Measurements from ENCODE around the gene VSIG10L2. TPM values are rescaled to one million over a fixed set of nuclear protein-coding genes. Genes with fewer than 3 reads are reported as not detected.

The VSIG10L2 gene
- total RNA-seq, 2 donors from 2014 or later: not detected

DNA sequence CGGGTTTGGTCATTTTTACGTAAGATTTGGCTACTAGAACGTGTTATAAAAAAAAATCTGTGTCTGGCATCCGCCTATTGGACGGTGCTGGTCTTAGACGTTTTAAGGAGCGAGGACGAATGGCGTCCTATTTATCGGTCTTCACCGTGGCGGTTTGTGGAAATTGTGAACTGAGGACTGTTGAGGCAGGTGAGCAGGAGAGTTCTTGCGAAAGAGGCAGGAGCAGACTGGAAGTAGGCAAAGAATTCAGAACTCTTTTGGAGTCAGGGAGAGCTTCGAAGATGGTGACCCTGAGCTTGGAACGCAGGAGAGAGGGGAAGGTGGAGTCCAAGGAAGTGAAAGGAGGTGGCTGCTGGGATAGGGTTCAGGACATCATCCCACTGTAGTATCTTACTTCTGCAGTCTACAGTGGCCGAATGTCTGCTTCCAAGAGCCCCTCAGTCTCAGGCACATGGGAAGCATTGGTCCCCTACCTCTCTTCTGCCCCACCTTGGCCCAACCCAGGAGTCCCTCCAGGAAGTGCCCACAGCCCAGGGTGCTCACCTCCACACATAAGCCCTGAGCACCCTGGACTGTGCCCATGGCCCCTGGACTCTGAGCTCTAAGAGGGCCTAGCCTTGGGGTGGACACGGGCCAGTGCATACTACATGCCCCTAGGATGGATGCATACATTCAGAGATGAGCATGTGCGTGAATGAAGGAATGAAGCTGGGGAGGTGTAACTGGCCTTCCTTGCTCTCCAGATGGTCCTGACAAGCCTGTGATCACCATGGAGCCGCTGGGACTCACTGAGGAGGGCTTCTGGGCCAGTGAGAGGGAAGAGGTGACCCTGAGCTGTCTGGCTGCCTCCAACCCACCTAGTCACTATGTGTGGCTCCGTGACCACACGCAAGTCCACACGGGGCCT, 3.7 kb downstream of the VSIG10L2 start:
- no peaks in the 10 kb centered on the region for H3K9me3 ChIP-seq
- intact Hi-C loops (cut with DNase I): no loop called here
- H3K4me1 ChIP-seq: peaks cover 26% of the 10 kb centered on the region
- no peaks in the 10 kb centered on the region for H3K27me3 ChIP-seq
- no peak for ATAC-seq
- no peak for DNase-seq
- H3K4me3 ChIP-seq: no peak overlapping the region
- WGBS, 2 donors: 83 to 84% methylated on average over 19 to 22 of the region's 22 CpGs
- no peak for TF ChIP-seq POLR2A (IDR thresholded peaks at IDR 0.05)
- TF ChIP-seq CTCF (IDR thresholded peaks at IDR 0.05): no peak
- H3K36me3 ChIP-seq (replicated peaks in 1 of 2; ENCODE audit: insufficient read depth in 1 of 2, low read depth in 2 of 2): no peaks in the 10 kb centered on the region
- H3K27ac ChIP-seq: no peak overlapping the region

DNA sequence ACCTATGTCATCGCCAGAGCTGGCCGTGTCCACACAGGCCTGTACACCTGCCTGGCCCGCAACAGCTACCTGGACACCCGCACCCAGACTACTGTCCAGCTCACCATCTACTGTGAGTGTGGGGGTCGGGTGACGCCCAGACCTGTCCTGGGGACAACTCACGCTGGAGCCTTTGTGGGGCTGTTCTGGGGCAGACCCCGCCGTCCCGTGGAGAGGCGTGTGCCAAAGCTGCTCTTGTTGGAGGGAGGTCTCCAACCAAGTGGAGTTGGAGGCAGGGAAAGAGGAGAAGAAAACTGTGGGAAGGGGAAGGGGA, 4.3 kb downstream of the VSIG10L2 start:
- ATAC-seq: no peak
- no peak overlapping the region for H3K4me3 ChIP-seq
- intact Hi-C loops (cut with DNase I): no loop called here
- no peak for DNase-seq
- H3K9me3 ChIP-seq: no peaks in the 10 kb centered on the region
- H3K27me3 ChIP-seq: no peaks in the 10 kb centered on the region
- 79% methylated on average over 4 to 11 of the region's 11 CpGs for WGBS, 2 donors
- H3K36me3 ChIP-seq (replicated peaks in 1 of 2; ENCODE audit: insufficient read depth in 1 of 2, low read depth in 2 of 2): no peaks in the 10 kb centered on the region
- peaks cover 26% of the 10 kb centered on the region for H3K4me1 ChIP-seq
- TF ChIP-seq POLR2A (IDR thresholded peaks at IDR 0.05) (no peak), CTCF (IDR thresholded peaks at IDR 0.05) (no peak)
- no peak overlapping the region for H3K27ac ChIP-seq

DNA sequence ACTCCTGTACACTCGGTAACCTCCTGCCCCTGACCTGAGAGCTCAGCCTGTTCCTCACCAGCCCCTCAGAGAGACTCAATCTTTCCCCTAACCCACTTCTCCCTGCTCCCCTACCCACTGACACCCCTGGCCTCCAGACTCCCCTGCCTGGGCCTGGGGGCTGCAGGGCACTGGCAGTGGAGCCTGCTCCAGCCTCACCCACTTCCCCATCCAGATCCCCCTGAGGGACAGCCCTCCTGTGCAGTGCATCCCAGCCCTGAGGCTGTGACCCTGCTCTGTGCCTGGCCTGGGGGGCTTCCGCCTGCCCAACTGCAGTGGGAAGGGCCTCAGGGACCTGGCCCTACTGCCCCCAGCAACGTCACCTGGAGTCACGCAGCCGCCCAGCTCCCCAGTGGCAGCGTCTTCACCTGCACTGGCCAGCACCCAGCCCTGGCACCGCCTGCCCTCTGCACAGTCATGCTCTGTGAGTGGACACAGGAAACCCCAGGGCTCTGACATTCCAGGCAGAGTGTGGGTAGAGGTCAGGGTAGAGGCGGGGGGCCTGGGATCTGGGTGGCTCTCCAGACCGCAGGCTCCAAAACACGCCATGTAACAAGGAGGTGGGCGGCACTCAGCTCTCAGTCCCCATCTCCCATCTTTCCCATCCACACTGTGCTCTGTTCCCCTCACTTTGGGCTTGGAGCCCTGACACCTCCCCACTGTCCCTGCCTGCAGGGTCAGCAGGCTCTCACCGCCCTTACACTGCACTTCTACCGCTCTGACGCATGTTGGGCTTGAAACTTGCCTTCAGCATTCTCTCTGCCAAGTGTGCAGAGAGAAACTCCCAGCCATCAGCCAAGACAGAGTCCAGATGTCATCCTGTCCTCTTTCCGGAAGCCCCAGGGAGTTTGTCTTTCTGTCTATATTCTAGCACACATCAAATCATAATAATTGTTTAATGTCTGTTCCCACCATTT, 5.1 kb downstream of the VSIG10L2 start:
- Histone ChIP-seq H3K9me3 (no peaks in the 10 kb centered on the region), H3K4me1 (peaks cover 26% of the 10 kb centered on the region), H3K27me3 (no peaks in the 10 kb centered on the region), H3K36me3 (replicated peaks in 1 of 2; ENCODE audit: insufficient read depth in 1 of 2, low read depth in 2 of 2) (no peaks in the 10 kb centered on the region), H3K4me3 (no peak overlapping the region), H3K27ac (peak overlapping the region; percentile 56 to 78 (median 68))
- peak; percentile 35 to 56 (median 50) for DNase-seq
- intact Hi-C loops (cut with DNase I): no loop called here
- TF ChIP-seq POLR2A (IDR thresholded peaks at IDR 0.05) (no peak), CTCF (IDR thresholded peaks at IDR 0.05) (no peak)
- 47 to 65% methylated on average over 5 to 15 of the region's 15 CpGs for WGBS, 2 donors
- peak; percentile 57 for ATAC-seq

- no peaks in the 10 kb centered on the region for H3K9me3 ChIP-seq
- H3K36me3 ChIP-seq (replicated peaks in 1 of 2; ENCODE audit: insufficient read depth in 1 of 2, low read depth in 2 of 2): no peaks in the 10 kb centered on the region
- no peak for DNase-seq
- H3K4me1 ChIP-seq: peaks cover 26% of the 10 kb centered on the region
- H3K27ac ChIP-seq: peak overlapping the region; percentile 56 to 78 (median 68)
- TF ChIP-seq CTCF (IDR thresholded peaks at IDR 0.05): no peak
- no peak for TF ChIP-seq POLR2A (IDR thresholded peaks at IDR 0.05)
- intact Hi-C loops (cut with DNase I): no loop called here
- no peak for ATAC-seq
- 73 to 79% methylated on average over 10 to 11 of the region's 11 CpGs for WGBS, 2 donors
- H3K4me3 ChIP-seq: no peak overlapping the region
- no peaks in the 10 kb centered on the region for H3K27me3 ChIP-seq
Observed at GRCh38 chr11:125951731-125952130, 5.9 kb downstream of the VSIG10L2 start.
